HepG2 (cell line): ENCODE data around the gene YTHDF1. TPM values are rescaled to one million over a fixed set of nuclear protein-coding genes. Genes with fewer than 3 reads are reported as not detected.

Experiments used
- ATAC-seq: fragments of 200-7000 bp; cut with Tn5 transposase; 3 replicates; pipeline ENCODE4 v1.9.1; 2020; ENCODE audit warnings: mild to moderate bottlenecking, moderate library complexity
- BruUV-seq: library from RNA; stranded (reverse); fragments of 400-500 nt; replicated peaks from 2 replicates; lab custom pipeline; 2021; lab: Mats Ljungman, UMichigan
- CTCF ChIA-PET: fragments of 300-600 bp; formaldehyde crosslinking; extraction: SDS; loops from one replicate; lab custom pipeline; 2021; ENCODE audit warnings: low total read pairs, inconsistent platforms, low intra/inter-chr PET ratio; lab: Yijun Ruan, JAX
- POLR2A ChIA-PET: fragments of 350-600 bp; sonication (Branson Sonifier 250); formaldehyde crosslinking; loops from one replicate; lab custom pipeline; 2020; ENCODE audit warnings: antibody characterized with exemption, inconsistent platforms; lab: Yijun Ruan, JAX
- DNase-seq: peaks from one replicate; pipeline ENCODE4 v3.0.0-alpha.2; 2015; ENCODE audit warnings: low spot score
- FAIRE-seq: peaks from 3 replicates; lab custom pipeline; 2011; peaks lifted over from hg19 to GRCh38; lab: Jason Lieb, UNC
- H2AFZ ChIP-seq: one replicate; pipeline ENCODE4 v1.6.1; 2011; ENCODE audit warnings: low read length, inconsistent platforms
- H3K27ac ChIP-seq: fragments of 300-600 bp; 3 replicates; pipeline ENCODE4 v1.8.0; 2011; ENCODE audit warnings: mixed run types, mild to moderate bottlenecking, mixed read lengths, low read length, inconsistent platforms; ENCODE audit not compliant: insufficient read depth; ENCODE audit errors: extremely low read length
- H3K27me3 ChIP-seq, 2 experiments: fragments of 200-600 bp in 1 of 2; 2 replicates in 1 of 2; 3 replicates in 1 of 2; pipeline versions ENCODE4 v1.6.0 to v1.8.0; 2011; ENCODE audit warnings: low read length in 2 of 2, mild to moderate bottlenecking in 2 of 2, moderate library complexity in 2 of 2, inconsistent platforms in 1 of 2; ENCODE audit not compliant: insufficient read depth in 2 of 2, control insufficient read depth in 1 of 2
- H3K36me3 ChIP-seq, 2 experiments: fragments of 200-600 bp in 1 of 2; replicated peaks in 1 of 2; 2 replicates in 1 of 2; 3 replicates in 1 of 2; pipeline versions ENCODE4 v1.5.1 to v1.8.0; 2011; ENCODE audit warnings: low read length in 2 of 2, inconsistent platforms in 1 of 2; ENCODE audit not compliant: insufficient read depth in 2 of 2, control insufficient read depth in 1 of 2
- H3K4me1 ChIP-seq: 2 replicates; pipeline ENCODE4 v1.5.1; 2012; ENCODE audit warnings: low read length, inconsistent platforms; ENCODE audit not compliant: insufficient read depth
- H3K4me2 ChIP-seq: 2 replicates; pipeline ENCODE4 v1.6.0; 2011; ENCODE audit warnings: low read depth, low read length, inconsistent platforms
- H3K4me3 ChIP-seq, 3 experiments: fragments of 200-600 bp in 1 of 3; sonication (generic), shearing (Covaris generic) in 1 of 3; replicated peaks in 1 of 3; 2 replicates each; pipeline ENCODE4 v1.5.1; 2011 to 2016; ENCODE audit warnings: low read length in 3 of 3, inconsistent platforms in 2 of 3, low read depth in 2 of 3, mild to moderate bottlenecking in 2 of 3, control low read depth in 1 of 3, mixed read lengths in 1 of 3; ENCODE audit not compliant: insufficient read depth in 1 of 3
- H3K79me2 ChIP-seq: one replicate; pipeline ENCODE4 v1.6.1; 2011; ENCODE audit warnings: low read length, inconsistent platforms; ENCODE audit not compliant: insufficient read depth
- H3K9ac ChIP-seq: 2 replicates; pipeline ENCODE4 v1.6.0; 2011; ENCODE audit warnings: mild to moderate bottlenecking, low read depth, low read length, inconsistent platforms; ENCODE audit not compliant: insufficient read depth
- H3K9me3 ChIP-seq: 2 replicates; pipeline ENCODE4 v1.5.1; 2012; ENCODE audit warnings: mild to moderate bottlenecking, low read length
- H4K20me1 ChIP-seq: 2 replicates; pipeline ENCODE4 v1.6.0; 2011; ENCODE audit warnings: inconsistent platforms, mild to moderate bottlenecking, low read length, moderate library complexity; ENCODE audit not compliant: insufficient read depth
- AGO2 ChIP-seq: fragments of 200-400 bp; formaldehyde crosslinking; optimal IDR thresholded peaks from 2 replicates; pipeline ENCODE3; 2017; ENCODE audit warnings: mild to moderate bottlenecking, low read depth, low read length, moderate library complexity
- POLR2A ChIP-seq, 2 experiments: IDR thresholded peaks; 2 replicates each; pipeline ENCODE4 v1.6.1; 2011; ENCODE audit warnings: low read depth in 2 of 2, low read length in 2 of 2, mild to moderate bottlenecking in 1 of 2, moderate library complexity in 1 of 2; ENCODE audit not compliant: insufficient read depth in 1 of 2
- RBM22 ChIP-seq: fragments of 200-400 bp; formaldehyde crosslinking; optimal IDR thresholded peaks from 2 replicates; pipeline ENCODE3; 2017; ENCODE audit warnings: mild to moderate bottlenecking, low read length, moderate library complexity
- TBX2 ChIP-seq: sonication (generic); formaldehyde crosslinking; IDR thresholded peaks from 2 replicates; pipeline ENCODE4 v1.5.0; 2020; ENCODE audit warnings: missing genetic modification reagents, mild to moderate bottlenecking, borderline replicate concordance
- ZC3H13 ChIP-seq: sonication (generic); formaldehyde crosslinking; IDR thresholded peaks from 2 replicates; pipeline ENCODE4 v1.8.1; 2023; ENCODE audit warnings: mild to moderate bottlenecking, missing genetic modification reagents, moderate library complexity
- ZNF558 ChIP-seq: sonication (generic); formaldehyde crosslinking; IDR thresholded peaks from 2 replicates; pipeline ENCODE4 v1.9.0; 2022; ENCODE audit warnings: mild to moderate bottlenecking, missing genetic modification reagents, borderline replicate concordance
- ZNF605 ChIP-seq: sonication (generic); formaldehyde crosslinking; IDR thresholded peaks from 2 replicates; pipeline ENCODE4 v1.8.0; 2022; ENCODE audit warnings: mild to moderate bottlenecking, missing genetic modification reagents
- ZNF687 ChIP-seq: sonication (generic); formaldehyde crosslinking; IDR thresholded peaks from 2 replicates; pipeline ENCODE4 v1.5.1; 2020; ENCODE audit warnings: mild to moderate bottlenecking, missing genetic modification reagents, moderate library complexity
- WGBS: methylation state at CpG from one replicate; pipeline ENCODE4 v1.1.6; 2017; ENCODE audit warnings: low lambda C conversion rate; 5-methylcytosine and 5-hydroxymethylcytosine counted together
- in situ Hi-C: cut with HindIII; loops from 2 replicates; pipeline ENCODE4 v1.10.0; 2017; ENCODE audit warnings: low pct_unique_long_range_greater_than_20kb; ENCODE audit not compliant: extremely low pct_ligation_motif_present
- intact Hi-C: fragments of 100-400 bp; cut with micrococcal nuclease; formaldehyde crosslinking; loops from one replicate; pipeline ENCODE4 v1.10.0; 2022; ENCODE audit not compliant: unreplicated experiment
- polyA plus RNA-seq, 8 experiments: library from polyadenylated mRNA; depleted of rRNA in 3 of 8; stranded (reverse) in 7 of 8; unstranded in 1 of 8; fragments of >200 nt; fragmentation: Illumina TruSeq in 4 of 8; extraction: Trizol in 4 of 8; gene quantifications; 2 replicates each; pipeline versions ENCODE4 v1.2.1 to v1.2.3, GENCODE V29; 2011 to 2016; ENCODE audit warnings: low read depth in 4 of 8, missing spikeins in 1 of 8, mixed read lengths in 1 of 8; ENCODE audit not compliant: insufficient read depth in 1 of 8
- total RNA-seq, 5 experiments: library from RNA; depleted of rRNA; stranded (reverse); fragments of >200 nt; fragmentation: Illumina TruSeq; extraction: Trizol; gene quantifications; 2 replicates each; pipeline ENCODE4 v1.2.3, GENCODE V29; 2016; ENCODE audit warnings: low read depth in 1 of 5

YTHDF1 gene
- total and polyA plus RNA-seq, 2 of the 13 experiments (the other 11 are each of a cell fraction or from before 2014, with no cell fraction given): 34.5 to 37.7 TPM

GRCh38 chr20:63196768-63197470, 19.0 kb downstream of the YTHDF1 start:
- peaks cover 64% of the 10 kb centered on the region for H4K20me1 ChIP-seq
- no peaks in the 10 kb centered on the region for H3K9me3 ChIP-seq
- intact Hi-C loops (no loop called here), in situ Hi-C loops (no loop called here)
- ChIA-PET CTCF (no interaction called here), POLR2A (no interaction called here)
- no peak overlapping the region for H3K9ac ChIP-seq
- BruUV-seq: no TSS peak
- TF ChIP-seq ZNF687 (CRISPR knock-in tag): peak; percentile 15; the same call in 1 of the 2 replicates
- TF ChIP-seq POLR2A (IDR thresholded peaks at IDR 0.05; ENCODE audit: insufficient read depth in 1 of 2, low read depth in 2 of 2, low read length in 2 of 2): 0 out of 4 replicates have a peak, but pooled peaks of 1 of the 2 experiments have one; percentile 21
- peak; percentile 38 for TF ChIP-seq AGO2
- no peak for TF ChIP-seq TBX2
- 0 out of 2 replicates have a peak, but pooled peaks have one; percentile 10 for TF ChIP-seq ZNF558
- peak; percentile 61 for TF ChIP-seq RBM22
- no peak for TF ChIP-seq ZNF605 (CRISPR knock-in tag)
- TF ChIP-seq ZC3H13 (CRISPR knock-in tag): 0 out of 2 replicates have a peak, but pooled peaks have one; percentile 42
- no peak overlapping the region for H3K4me2 ChIP-seq
- ATAC-seq (no peak; the same call in 1 of the 3 replicates), FAIRE-seq (no peak), DNase-seq (no peak)
- no peaks in the 10 kb centered on the region for H3K27me3 ChIP-seq
- H3K4me3 ChIP-seq: no peak overlapping the region
- 93% methylated on average over 9 of the region's 9 CpGs for WGBS
- peaks cover 30% of the 10 kb centered on the region for H3K4me1 ChIP-seq
- H3K27ac ChIP-seq: no peak overlapping the region
- H3K36me3 ChIP-seq: peaks cover 33 to 57% of the 10 kb centered on the region in 2 experiments
- H3K79me2 ChIP-seq: peaks cover 45% of the 10 kb centered on the region
- no peak overlapping the region for H2AFZ ChIP-seq
